Measurements from ENCODE around the gene ACTRT2.

ACTRT2 gene

DNA sequence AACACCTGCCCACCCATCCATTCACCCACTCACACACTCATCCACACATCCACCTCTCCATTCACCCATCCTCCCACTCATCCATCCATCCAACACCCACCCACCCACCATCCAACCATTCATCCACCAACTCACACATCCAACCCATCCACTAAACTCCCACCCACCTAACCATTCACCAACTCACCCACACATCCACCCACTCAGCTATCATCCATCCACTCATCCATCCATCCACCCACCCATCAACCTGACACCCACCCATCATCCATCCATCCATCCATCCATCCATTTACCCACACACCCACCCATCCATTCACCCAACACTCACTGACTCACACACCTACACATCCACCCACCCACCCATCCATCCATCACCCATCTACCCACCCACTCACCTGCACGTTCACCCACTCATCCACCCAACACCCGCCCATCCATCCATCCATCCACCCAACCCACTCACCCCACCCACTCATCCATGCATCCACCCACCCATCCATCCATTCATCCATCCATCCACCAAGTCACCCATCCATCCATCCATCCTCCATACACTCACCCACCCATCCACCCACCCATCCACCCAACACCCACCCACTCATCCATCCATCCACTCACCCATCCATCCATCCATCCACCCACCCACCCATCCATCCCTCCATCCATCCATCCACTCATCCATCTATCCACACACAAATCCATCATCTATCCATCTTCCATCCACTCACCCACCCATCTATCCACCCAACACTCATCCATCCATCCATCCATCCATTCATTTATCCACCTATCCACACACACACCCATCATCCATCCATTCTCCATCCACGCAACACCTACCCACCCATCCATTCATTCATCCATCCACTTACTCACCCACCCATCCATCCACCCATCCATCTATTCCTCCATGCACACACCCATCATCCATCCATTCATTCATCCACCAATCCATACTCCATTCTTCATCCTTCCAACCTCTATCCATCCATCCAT lies 30.3 kb downstream of the ACTRT2 start:
- TF ChIP-seq EZH2 (IDR thresholded peaks at IDR 0.05; ENCODE audit: borderline replicate concordance, low read depth, low read length, severe bottlenecking) = no peak
- TF ChIP-seq, protein P1, sequence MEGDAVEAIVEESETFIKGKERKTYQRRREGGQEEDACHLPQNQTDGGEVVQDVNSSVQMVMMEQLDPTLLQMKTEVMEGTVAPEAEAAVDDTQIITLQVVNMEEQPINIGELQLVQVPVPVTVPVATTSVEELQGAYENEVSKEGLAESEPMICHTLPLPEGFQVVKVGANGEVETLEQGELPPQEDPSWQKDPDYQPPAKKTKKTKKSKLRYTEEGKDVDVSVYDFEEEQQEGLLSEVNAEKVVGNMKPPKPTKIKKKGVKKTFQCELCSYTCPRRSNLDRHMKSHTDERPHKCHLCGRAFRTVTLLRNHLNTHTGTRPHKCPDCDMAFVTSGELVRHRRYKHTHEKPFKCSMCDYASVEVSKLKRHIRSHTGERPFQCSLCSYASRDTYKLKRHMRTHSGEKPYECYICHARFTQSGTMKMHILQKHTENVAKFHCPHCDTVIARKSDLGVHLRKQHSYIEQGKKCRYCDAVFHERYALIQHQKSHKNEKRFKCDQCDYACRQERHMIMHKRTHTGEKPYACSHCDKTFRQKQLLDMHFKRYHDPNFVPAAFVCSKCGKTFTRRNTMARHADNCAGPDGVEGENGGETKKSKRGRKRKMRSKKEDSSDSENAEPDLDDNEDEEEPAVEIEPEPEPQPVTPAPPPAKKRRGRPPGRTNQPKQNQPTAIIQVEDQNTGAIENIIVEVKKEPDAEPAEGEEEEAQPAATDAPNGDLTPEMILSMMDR (IDR thresholded peaks at IDR 0.05; ENCODE audit: borderline replicate concordance, extremely low read depth, low read length, poor library complexity, severe bottlenecking) = no peak
- no peak overlapping the region for H2AFZ ChIP-seq (ENCODE audit: low read depth, low read length)
- no peaks in the 10 kb centered on the region for H3K9me3 ChIP-seq (ENCODE audit: insufficient read depth, low read length, severe bottlenecking)
- H3K4me3 ChIP-seq (ENCODE audit: low read depth in 1 of 2, low read length in 2 of 2) = no peak overlapping the region
- ATAC-seq (ENCODE audit: insufficient read depth, low read depth) = no peak
- H3K9ac ChIP-seq (ENCODE audit: low read depth, low read length) = no peak overlapping the region
- no peak for DNase-seq
- H3K4me1 ChIP-seq (ENCODE audit: insufficient read depth, low read length) = no peaks in the 10 kb centered on the region
- no peaks in the 10 kb centered on the region for H4K20me1 ChIP-seq (ENCODE audit: insufficient read depth, low read length)
- H3K36me3 ChIP-seq (ENCODE audit: insufficient read depth, low read length) = no peaks in the 10 kb centered on the region
- no peaks in the 10 kb centered on the region for H3K79me2 ChIP-seq (ENCODE audit: insufficient read depth, low read length)
- H3K4me2 ChIP-seq (ENCODE audit: insufficient read depth, low read length) = no peak overlapping the region
- no peak overlapping the region for H3K27ac ChIP-seq (ENCODE audit: low read length)
- H3K27me3 ChIP-seq (ENCODE audit: insufficient read depth, low read length, poor library complexity) = no peaks in the 10 kb centered on the region

DNA sequence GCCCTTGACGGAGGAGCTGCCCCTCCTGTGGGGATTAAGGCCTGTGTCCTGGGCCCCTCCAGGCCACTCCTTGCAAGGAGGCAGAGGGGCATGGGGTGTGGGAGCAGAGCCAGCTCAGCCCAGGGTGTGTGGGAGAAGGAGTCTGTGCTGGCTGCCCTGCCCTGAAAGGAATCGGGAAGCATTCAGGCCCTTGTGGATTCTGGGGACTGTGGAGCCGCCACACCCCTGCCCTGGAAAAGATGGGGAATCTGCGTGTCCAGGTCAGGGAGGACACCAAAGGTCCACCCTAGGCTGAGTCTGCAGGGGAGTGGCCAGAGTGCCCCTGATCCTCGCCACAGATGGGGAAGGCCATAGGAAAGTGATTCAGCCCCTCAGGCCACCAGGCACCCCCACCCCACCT lies 31.2 kb downstream of the ACTRT2 start:
- Histone ChIP-seq H3K36me3 (ENCODE audit: insufficient read depth, low read length) (no peaks in the 10 kb centered on the region), H3K9me3 (ENCODE audit: insufficient read depth, low read length, severe bottlenecking) (no peaks in the 10 kb centered on the region), H4K20me1 (ENCODE audit: insufficient read depth, low read length) (no peaks in the 10 kb centered on the region), H3K4me3 (ENCODE audit: low read depth in 1 of 2, low read length in 2 of 2) (no peak overlapping the region), H3K4me2 (ENCODE audit: insufficient read depth, low read length) (no peak overlapping the region), H3K27me3 (ENCODE audit: insufficient read depth, low read length, poor library complexity) (no peaks in the 10 kb centered on the region), H2AFZ (ENCODE audit: low read depth, low read length) (no peak overlapping the region), H3K4me1 (ENCODE audit: insufficient read depth, low read length) (no peaks in the 10 kb centered on the region), H3K27ac (ENCODE audit: low read length) (no peak overlapping the region), H3K9ac (ENCODE audit: low read depth, low read length) (no peak overlapping the region), H3K79me2 (ENCODE audit: insufficient read depth, low read length) (no peaks in the 10 kb centered on the region)
- no peak for DNase-seq
- no peak for TF ChIP-seq EZH2 (IDR thresholded peaks at IDR 0.05; ENCODE audit: borderline replicate concordance, low read depth, low read length, severe bottlenecking)
- TF ChIP-seq, protein P1 (IDR thresholded peaks at IDR 0.05; ENCODE audit: borderline replicate concordance, extremely low read depth, low read length, poor library complexity, severe bottlenecking) = no peak
- ATAC-seq (ENCODE audit: insufficient read depth, low read depth) = no peak

GRCh38 chr1:3053366-3053980 lies 32.2 kb downstream of the ACTRT2 start:
- ATAC-seq (ENCODE audit: insufficient read depth, low read depth) (no peak), DNase-seq (no peak)
- no peaks in the 10 kb centered on the region for H3K9me3 ChIP-seq (ENCODE audit: insufficient read depth, low read length, severe bottlenecking)
- no peaks in the 10 kb centered on the region for H3K79me2 ChIP-seq (ENCODE audit: insufficient read depth, low read length)
- no peak overlapping the region for H3K9ac ChIP-seq (ENCODE audit: low read depth, low read length)
- H3K4me1 ChIP-seq (ENCODE audit: insufficient read depth, low read length) = no peaks in the 10 kb centered on the region
- H3K27me3 ChIP-seq (ENCODE audit: insufficient read depth, low read length, poor library complexity) = peaks cover 9% of the 10 kb centered on the region
- H3K27ac ChIP-seq (ENCODE audit: low read length) = no peak overlapping the region
- no peak overlapping the region for H3K4me3 ChIP-seq (ENCODE audit: low read depth in 1 of 2, low read length in 2 of 2)
- no peaks in the 10 kb centered on the region for H4K20me1 ChIP-seq (ENCODE audit: insufficient read depth, low read length)
- no peak overlapping the region for H3K4me2 ChIP-seq (ENCODE audit: insufficient read depth, low read length)
- TF ChIP-seq, protein P1 (IDR thresholded peaks at IDR 0.05; ENCODE audit: borderline replicate concordance, extremely low read depth, low read length, poor library complexity, severe bottlenecking) = no peak
- no peak for TF ChIP-seq EZH2 (IDR thresholded peaks at IDR 0.05; ENCODE audit: borderline replicate concordance, low read depth, low read length, severe bottlenecking)
- no peaks in the 10 kb centered on the region for H3K36me3 ChIP-seq (ENCODE audit: insufficient read depth, low read length)
- no peak overlapping the region for H2AFZ ChIP-seq (ENCODE audit: low read depth, low read length)
